Adipocyte (in vitro differentiated cells): Measurements from ENCODE around the gene SUPT20H.
"Not testable (repeated sequence)": the region's sequence is repeated elsewhere in the genome, so short reads cannot be mapped to it uniquely, and the experiment has no call there.

Experiments used
- DNase-seq: peaks from one replicate; pipeline ENCODE4 v3.0.0-alpha.2; 2015; ENCODE audit warnings: low read depth
- H3K27me3 ChIP-seq: replicated peaks from 2 replicates; pipeline ENCODE4 v1.7.0; 2013; ENCODE audit warnings: mild to moderate bottlenecking, low read length, moderate library complexity; ENCODE audit not compliant: control insufficient read depth, insufficient read depth
- H3K36me3 ChIP-seq: 2 replicates; pipeline ENCODE4 v1.7.0; 2013; ENCODE audit warnings: low read length, mild to moderate bottlenecking, moderate library complexity; ENCODE audit not compliant: control insufficient read depth, insufficient read depth, severe bottlenecking
- H3K4me1 ChIP-seq: 2 replicates; pipeline ENCODE4 v1.7.0; 2013; ENCODE audit warnings: mild to moderate bottlenecking, low read length, moderate library complexity; ENCODE audit not compliant: control insufficient read depth, insufficient read depth
- H3K4me3 ChIP-seq: 2 replicates; pipeline ENCODE4 v1.7.0; 2013; ENCODE audit warnings: mild to moderate bottlenecking, low read length, moderate library complexity
- H3K9ac ChIP-seq: 2 replicates; pipeline ENCODE4 v1.7.0; 2013; ENCODE audit warnings: mild to moderate bottlenecking, low read length, moderate library complexity
- H3K9me3 ChIP-seq: 2 replicates; pipeline ENCODE4 v1.7.0; 2013; ENCODE audit warnings: mild to moderate bottlenecking, low read length, moderate library complexity; ENCODE audit not compliant: control insufficient read depth

The SUPT20H gene

DNA sequence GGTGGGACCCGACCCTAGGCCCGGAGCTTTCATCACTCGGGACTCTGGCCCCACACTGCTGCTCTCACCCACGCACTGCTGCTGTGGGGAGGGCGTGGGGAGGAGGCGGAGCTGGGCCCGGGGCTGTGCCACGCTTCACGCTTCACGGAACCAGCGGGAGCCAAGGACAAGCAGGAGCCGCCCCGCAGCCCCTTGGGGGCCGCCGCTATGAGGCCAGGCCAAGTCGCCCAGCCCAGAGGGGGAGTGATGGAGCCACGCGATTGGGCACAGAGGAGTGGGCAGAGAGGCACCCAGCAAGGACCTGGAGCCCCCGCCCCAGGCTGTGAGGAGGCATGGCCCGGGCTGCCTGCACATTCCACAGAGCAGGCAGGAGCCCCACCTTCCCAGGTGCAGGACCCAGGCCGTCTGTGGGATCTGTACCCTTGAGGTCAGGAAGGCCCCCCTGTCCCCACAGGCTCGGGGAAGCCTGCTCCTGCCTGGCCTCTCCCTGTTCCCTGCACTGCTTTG lies 10.2 kb upstream of the SUPT20H start:
- H3K4me1 ChIP-seq: peaks cover 19% of the 10 kb centered on the region
- H3K9ac ChIP-seq: no peak overlapping the region
- H3K4me3 ChIP-seq: no peak overlapping the region
- H3K36me3 ChIP-seq: no peaks in the 10 kb centered on the region
- no peak for DNase-seq
- no peaks in the 10 kb centered on the region for H3K9me3 ChIP-seq
- no peaks in the 10 kb centered on the region for H3K27me3 ChIP-seq

DNA sequence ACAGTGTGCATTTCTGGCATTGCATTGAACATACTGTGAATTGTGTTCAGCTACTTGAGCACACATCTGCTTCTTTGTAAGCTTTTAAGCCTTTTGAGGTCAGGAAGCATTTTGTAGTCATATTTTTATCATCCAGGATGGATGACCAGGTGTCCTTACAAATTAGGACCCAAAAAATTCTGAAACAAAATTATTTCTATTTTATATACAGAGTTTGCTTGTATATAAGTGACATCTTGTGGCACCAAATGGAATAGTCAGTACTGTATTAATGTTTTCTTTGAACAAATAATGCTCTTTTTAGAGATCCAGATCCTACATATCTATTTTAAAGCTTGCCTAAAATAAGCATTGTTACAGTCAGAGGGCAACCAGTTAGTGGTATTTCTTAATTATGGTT lies 9.5 kb upstream of the SUPT20H start:
- Histone ChIP-seq H3K36me3 (no peaks in the 10 kb centered on the region), H3K4me3 (no peak overlapping the region), H3K9me3 (no peaks in the 10 kb centered on the region), H3K4me1 (peaks cover 19% of the 10 kb centered on the region), H3K9ac (no peak overlapping the region), H3K27me3 (no peaks in the 10 kb centered on the region)
- peak; percentile 60 for DNase-seq

DNA sequence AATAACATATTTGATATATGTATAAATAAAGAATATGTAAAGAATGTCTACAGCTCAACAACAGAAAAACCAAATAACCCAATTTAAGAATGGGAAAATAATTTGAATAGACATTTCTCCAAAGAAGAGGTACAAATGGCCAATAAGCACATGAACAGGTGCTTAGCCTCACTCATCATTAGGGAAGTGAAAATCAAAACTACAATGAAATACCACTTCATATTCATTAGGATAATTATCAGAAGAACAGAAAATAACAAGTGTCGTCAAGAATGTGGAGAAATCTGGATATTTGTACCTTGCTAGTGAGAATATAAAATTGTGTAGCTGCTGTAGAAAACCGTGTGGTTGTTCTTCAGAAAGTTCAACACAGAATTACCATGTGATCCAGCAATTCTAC lies 8.4 kb upstream of the SUPT20H start:
- no peaks in the 10 kb centered on the region for H3K9me3 ChIP-seq
- no peak overlapping the region for H3K4me3 ChIP-seq
- no peaks in the 10 kb centered on the region for H3K36me3 ChIP-seq
- no peaks in the 10 kb centered on the region for H3K27me3 ChIP-seq
- no peak overlapping the region for H3K9ac ChIP-seq
- H3K4me1 ChIP-seq: peaks cover 19% of the 10 kb centered on the region
- DNase-seq: no peak

DNA sequence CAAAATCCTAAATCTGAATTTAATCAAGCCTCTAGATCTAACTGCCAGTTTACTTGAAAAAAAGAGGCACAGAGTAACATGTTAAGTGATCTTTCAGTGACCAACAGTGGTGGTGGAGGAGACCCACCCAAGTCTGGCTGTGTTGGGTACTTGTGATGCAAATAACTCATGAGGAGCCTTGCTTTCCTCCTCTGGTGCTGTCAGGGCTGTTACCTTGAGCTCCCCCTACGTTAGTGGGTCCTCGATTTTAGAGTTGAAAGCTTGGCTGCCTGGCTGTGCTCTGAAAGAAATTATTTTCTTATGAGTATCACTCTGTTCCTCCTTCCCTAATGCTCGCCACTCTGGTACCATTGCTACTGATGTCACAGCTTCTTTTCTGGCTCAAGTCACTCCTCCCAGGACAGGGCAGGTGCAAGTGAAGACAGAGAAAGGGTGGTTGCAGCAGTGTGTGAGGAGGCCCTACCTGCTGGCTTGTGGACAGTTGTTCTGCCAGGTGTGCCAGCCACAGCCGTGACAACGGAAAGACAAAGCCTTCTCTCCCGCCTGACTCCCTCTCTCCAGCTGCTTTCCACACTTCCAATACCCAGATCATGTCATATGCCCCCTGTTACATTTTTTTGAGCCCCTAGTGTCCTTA lies 6.5 kb upstream of the SUPT20H start:
- H3K27me3 ChIP-seq: no peaks in the 10 kb centered on the region
- no peak overlapping the region for H3K4me3 ChIP-seq
- no peak for DNase-seq
- no peak overlapping the region for H3K9ac ChIP-seq
- H3K9me3 ChIP-seq: no peaks in the 10 kb centered on the region
- H3K36me3 ChIP-seq: no peaks in the 10 kb centered on the region
- peaks cover 5% of the 10 kb centered on the region for H3K4me1 ChIP-seq

DNA sequence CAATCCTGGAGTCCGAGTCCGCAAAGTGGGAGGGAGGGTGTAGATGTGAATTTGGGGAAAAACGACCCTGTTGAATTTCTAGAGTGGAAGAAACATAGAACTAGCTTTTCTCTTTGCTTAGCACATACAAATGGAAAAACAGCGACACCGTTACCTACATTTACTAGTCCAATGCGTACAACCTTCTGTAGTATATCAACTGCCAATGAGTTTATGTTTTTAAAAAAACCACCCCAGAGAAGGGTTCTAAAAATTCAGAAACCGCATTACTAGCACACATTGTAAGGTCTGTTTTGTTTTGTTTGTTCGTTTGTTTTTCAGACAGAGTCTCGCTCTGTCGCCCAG lies 332 bp upstream of the SUPT20H start:
- H3K4me3 ChIP-seq: peak overlapping the region; percentile 92
- H3K9ac ChIP-seq: peak overlapping the region; percentile 85
- peaks cover 11% of the 10 kb centered on the region for H3K4me1 ChIP-seq
- no peak for DNase-seq
- no peaks in the 10 kb centered on the region for H3K9me3 ChIP-seq
- H3K36me3 ChIP-seq: peaks cover 4% of the 10 kb centered on the region
- no peaks in the 10 kb centered on the region for H3K27me3 ChIP-seq

DNA sequence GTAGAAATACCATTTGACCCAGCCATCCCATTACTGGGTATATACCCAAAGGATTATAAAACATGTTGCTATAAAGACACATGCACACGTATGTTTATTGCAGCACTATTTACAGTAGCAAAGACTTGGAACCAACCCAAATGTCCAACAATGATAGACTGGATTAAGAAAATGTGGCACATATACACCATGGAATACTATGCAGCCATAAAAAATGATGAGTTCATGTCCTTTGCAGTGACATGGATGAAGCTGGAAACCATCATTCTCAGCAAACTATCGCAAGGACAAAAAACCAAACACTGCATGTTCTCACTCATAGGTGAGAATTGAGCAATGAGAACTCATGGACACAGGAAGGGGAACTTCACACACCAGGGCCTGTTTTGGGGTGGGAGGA lies 3.3 kb downstream of the SUPT20H start:
- not testable (repeated sequence) for H3K4me3 ChIP-seq, H3K9ac ChIP-seq, DNase-seq, H3K27me3 ChIP-seq, H3K36me3 ChIP-seq, H3K9me3 ChIP-seq
- peaks cover 11% of the 10 kb centered on the region for H3K4me1 ChIP-seq

DNA sequence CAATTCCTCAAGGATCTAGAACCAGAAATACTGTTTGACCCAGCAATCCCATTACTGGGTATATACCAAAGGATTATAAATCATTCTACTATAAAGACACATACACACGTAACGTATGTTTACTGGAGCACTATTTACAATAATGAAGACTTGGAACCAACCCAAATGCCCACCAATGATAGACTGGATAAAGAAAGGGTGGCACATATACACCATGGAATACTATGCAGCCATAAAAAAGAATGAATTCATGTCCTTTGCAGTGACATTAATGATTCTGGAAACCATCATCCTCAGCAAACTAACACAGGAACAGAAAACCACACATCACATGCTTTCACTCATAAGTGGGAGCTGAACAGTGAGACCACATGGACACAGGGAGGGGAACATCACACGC lies 6.4 kb downstream of the SUPT20H start:
- H3K27me3 ChIP-seq, DNase-seq, H3K4me3 ChIP-seq, H3K4me1 ChIP-seq, H3K9me3 ChIP-seq, H3K9ac ChIP-seq: not testable (repeated sequence)
- peaks cover 23% of the 10 kb centered on the region for H3K36me3 ChIP-seq

DNA sequence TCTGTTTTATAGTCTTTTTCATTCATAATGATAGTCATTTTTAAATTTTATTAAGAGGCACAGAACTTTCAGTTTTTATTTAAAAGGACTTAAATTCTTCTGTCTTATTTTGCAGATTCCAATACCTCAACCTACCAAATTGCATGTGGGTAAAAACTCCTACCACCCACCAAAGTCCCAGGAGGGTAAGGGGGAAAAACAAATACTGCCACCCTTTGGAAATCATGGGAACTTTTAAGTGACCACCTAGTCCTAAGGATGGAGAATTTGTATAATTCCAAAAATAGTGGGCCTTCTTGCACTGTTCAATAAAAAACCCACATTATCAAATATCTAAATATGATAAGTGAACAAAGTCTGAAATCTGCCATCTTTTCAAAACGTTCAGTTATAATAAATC lies 9.7 kb downstream of the SUPT20H start:
- no peak for DNase-seq
- Histone ChIP-seq H3K9me3 (no peaks in the 10 kb centered on the region), H3K27me3 (no peaks in the 10 kb centered on the region), H3K4me1 (no peaks in the 10 kb centered on the region), H3K36me3 (peaks cover 47% of the 10 kb centered on the region), H3K4me3 (no peak overlapping the region), H3K9ac (no peak overlapping the region)

DNA sequence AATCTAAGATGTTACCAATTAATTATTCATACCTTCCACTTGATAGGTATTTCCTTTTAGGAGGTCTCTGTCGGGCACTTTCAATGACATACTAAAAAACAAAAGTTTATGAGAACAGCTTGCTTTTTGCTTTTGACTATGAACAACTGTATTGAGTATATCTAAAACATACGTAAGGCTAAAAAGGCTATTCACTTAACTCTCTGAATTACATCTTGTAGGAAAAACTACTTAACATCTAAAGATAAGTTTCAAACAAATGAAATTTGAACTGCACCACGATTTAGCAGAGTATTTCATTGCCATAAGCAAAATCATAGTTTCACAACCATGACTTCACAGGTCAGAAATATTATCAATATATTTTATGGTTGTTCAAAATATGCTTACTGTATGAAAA lies 11.6 kb downstream of the SUPT20H start:
- no peaks in the 10 kb centered on the region for H3K9me3 ChIP-seq
- H3K9ac ChIP-seq: no peak overlapping the region
- H3K36me3 ChIP-seq: peaks cover 66% of the 10 kb centered on the region
- H3K4me1 ChIP-seq: no peaks in the 10 kb centered on the region
- H3K4me3 ChIP-seq: no peak overlapping the region
- DNase-seq: no peak
- no peaks in the 10 kb centered on the region for H3K27me3 ChIP-seq

DNA sequence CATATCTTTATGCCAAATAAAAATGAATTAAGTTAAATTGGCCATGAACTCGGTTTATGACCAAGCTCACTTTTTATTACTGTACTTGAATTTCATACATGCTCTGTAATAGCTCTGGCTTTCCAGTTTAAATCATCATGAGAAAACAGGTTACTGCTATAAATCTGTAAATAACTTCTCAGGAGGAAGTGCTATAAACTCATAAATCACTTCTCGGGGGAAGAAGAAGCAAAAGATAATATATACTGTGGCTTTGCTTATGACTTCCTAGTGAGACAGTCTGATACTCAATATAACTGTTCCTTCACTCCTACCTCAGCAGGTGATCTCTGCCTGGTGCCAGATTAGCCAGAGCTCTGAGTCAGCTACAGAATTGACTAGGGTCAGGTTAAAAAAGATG lies 12.5 kb downstream of the SUPT20H start:
- no peak overlapping the region for H3K9ac ChIP-seq
- DNase-seq: no peak
- no peak overlapping the region for H3K4me3 ChIP-seq
- H3K36me3 ChIP-seq: peaks cover 75% of the 10 kb centered on the region
- no peaks in the 10 kb centered on the region for H3K4me1 ChIP-seq
- no peaks in the 10 kb centered on the region for H3K27me3 ChIP-seq
- H3K9me3 ChIP-seq: no peaks in the 10 kb centered on the region

DNA sequence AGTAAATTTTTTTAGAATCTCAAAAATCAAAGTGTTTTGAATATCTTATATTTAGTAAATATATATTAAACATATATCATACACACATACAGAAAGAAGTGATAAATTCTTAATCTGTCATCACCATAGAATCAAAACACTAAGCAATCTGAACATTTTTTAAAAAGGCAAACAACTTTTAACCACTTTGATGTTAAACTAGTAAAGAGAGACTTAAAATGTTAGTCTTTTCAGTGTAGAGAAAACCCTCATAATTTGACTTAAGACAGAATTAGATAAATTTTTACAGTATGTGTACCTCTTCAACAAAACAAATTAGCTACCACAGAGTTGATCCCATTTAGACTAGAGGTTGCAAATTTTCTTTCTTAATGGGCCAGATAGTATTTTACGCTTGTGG lies 13.4 kb downstream of the SUPT20H start:
- Histone ChIP-seq H3K4me3 (no peak overlapping the region), H3K9me3 (no peaks in the 10 kb centered on the region), H3K27me3 (no peaks in the 10 kb centered on the region), H3K9ac (no peak overlapping the region), H3K4me1 (no peaks in the 10 kb centered on the region), H3K36me3 (peaks cover 81% of the 10 kb centered on the region)
- DNase-seq: no peak

DNA sequence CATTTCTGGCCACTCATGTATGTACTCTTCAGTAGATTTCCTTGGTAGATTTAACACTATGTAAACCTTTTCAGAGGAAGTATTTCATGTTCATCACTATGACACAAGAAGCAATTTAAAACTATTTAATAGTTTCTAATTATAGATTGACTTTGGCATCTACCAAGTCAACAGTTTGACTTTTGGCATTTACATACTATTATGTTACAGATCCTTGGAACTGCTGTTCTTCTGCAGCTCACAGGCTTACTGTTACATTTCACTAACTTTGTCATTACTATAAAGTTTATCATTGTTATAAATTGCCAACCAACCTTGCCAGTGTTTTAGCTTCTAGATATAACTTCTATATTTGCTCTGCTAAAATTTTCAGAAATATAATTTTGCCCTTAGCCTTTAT lies 18.7 kb downstream of the SUPT20H start:
- H3K9me3 ChIP-seq: no peaks in the 10 kb centered on the region
- H3K4me1 ChIP-seq: no peaks in the 10 kb centered on the region
- no peak for DNase-seq
- H3K9ac ChIP-seq: no peak overlapping the region
- no peak overlapping the region for H3K4me3 ChIP-seq
- no peaks in the 10 kb centered on the region for H3K27me3 ChIP-seq
- peaks cover 91% of the 10 kb centered on the region for H3K36me3 ChIP-seq
